Measurements from ENCODE around the gene SLC7A10. TPM values are rescaled to one million over a fixed set of nuclear protein-coding genes. Genes with fewer than 3 reads are reported as not detected.
"Not testable (repeated sequence)": the region's sequence is repeated elsewhere in the genome, so short reads cannot be mapped to it uniquely, and the experiment has no call there.

The SLC7A10 gene
- total RNA-seq, 1 donor from 2014 or later = not detected

- intact Hi-C loops (cut with DNase I) = no loop called here
- no peak for DNase-seq (ENCODE audit: low spot score)
Measured at GRCh38 chr19:33224694-33225457, 774 bp downstream of the SLC7A10 start.

- intact Hi-C loops (cut with DNase I) = not testable (repeated sequence)
Measured at GRCh38 chr19:33222255-33222654, 3.4 kb downstream of the SLC7A10 start.

DNA sequence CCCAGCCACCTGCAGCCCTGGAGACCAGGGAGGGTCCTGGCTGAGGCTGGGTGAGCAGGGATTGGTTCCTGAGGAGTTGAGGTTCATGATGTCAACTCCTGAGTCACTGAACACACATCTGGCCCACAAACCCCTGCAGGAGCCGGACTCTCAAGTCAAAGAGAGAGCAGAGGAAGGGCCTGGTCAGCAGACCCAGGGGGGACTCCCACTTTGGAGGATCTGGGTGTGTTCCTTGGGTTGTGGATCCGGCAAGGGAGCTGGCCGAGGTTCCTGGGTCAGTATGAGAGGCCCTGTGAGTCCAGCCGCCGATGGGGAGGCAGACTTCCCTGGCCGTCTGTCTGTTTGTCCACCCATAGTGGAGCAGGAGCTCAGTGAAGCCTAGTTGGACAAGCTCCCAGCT is 4.0 kb downstream of the SLC7A10 start:
- intact Hi-C loops (cut with DNase I) = no loop called here

More at GRCh38 chr19:33222255-33222654, 3.4 kb downstream of the SLC7A10 start:
- DNase-seq (ENCODE audit: low spot score) = not testable (repeated sequence)

DNA sequence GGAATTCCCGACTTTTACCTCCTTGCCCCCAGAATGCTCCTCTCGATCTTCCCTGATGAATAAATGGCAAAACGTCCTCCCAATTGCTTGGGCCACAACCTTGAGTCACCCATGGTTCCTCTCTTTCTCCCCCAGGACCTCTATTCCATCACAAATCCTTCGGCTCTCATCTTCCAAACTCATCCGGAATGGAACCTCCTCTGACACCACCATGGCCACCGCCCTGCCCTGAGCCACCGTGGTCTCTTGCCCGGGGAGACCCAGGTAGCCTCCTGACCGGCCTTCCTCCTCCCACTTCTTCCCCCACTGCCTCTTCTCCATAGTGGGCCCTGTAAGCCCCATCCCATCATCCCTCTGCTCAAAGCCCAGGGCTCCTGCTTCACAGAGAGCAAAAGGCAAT is 4.9 kb downstream of the SLC7A10 start:
- intact Hi-C loops (cut with DNase I) = no loop called here
- no peak for DNase-seq (ENCODE audit: low spot score)

More for the DNA sequence above, 4.0 kb downstream of the SLC7A10 start:
- DNase-seq (ENCODE audit: low spot score) = no peak

DNA sequence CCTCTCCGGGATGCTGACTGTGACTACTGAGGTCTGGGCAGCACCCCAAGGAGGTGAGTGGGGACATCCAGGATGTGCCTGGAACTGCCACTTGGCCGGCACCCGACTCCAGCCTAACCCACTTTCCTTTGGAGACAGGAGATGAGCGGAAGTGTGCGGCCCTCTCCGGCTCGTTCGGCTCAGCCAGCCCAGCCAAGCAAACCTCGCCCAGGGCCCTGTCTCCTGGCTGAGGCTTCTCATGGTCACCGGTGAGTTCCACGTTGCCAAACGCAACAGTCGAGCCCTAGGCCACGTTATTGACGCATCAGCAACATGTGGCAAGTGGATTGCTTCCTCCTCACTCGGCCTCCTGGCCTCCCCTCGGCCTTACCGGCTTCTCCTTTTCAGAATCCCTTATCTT is 5.5 kb downstream of the SLC7A10 start:
- DNase-seq (ENCODE audit: low spot score) = no peak
- intact Hi-C loops (cut with DNase I) = no loop called here

DNA sequence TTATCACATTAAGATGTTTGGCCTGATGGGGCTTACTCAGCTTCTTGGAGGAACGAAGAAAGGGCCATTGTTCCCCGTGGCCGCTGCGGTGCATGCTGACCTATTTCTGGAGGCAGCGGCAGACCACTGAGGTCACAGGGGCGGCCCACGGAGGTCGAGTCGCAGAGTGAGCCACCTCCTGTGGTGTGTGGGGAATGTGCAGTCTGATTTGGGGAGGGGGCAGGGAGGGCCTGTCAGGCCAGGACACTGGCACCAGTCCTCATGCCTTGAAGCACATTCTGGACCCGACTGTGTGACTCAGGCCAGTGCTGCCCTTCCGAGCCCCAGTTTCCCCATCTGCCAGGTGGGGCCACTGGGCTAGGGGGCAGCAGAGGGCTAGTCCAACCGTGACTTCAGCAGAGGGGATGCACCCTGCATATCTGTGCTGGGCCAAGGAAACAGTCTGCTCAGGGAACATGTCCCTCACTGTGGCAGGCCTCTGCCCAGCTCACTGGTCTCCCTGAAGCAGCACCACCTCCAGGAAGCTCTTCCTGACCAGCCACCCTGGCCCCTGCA is 6.3 kb downstream of the SLC7A10 start:
- intact Hi-C loops (cut with DNase I) = no loop called here
- DNase-seq (ENCODE audit: low spot score) = no peak

GRCh38 chr19:33217881-33218280 is 7.8 kb downstream of the SLC7A10 start:
- DNase-seq (ENCODE audit: low spot score) = no peak
- intact Hi-C loops (cut with DNase I) = no loop called here

GRCh38 chr19:33216198-33216830 is 9.3 kb downstream of the SLC7A10 start:
- intact Hi-C loops (cut with DNase I) = no loop called here
- DNase-seq (ENCODE audit: low spot score) = no peak

DNA sequence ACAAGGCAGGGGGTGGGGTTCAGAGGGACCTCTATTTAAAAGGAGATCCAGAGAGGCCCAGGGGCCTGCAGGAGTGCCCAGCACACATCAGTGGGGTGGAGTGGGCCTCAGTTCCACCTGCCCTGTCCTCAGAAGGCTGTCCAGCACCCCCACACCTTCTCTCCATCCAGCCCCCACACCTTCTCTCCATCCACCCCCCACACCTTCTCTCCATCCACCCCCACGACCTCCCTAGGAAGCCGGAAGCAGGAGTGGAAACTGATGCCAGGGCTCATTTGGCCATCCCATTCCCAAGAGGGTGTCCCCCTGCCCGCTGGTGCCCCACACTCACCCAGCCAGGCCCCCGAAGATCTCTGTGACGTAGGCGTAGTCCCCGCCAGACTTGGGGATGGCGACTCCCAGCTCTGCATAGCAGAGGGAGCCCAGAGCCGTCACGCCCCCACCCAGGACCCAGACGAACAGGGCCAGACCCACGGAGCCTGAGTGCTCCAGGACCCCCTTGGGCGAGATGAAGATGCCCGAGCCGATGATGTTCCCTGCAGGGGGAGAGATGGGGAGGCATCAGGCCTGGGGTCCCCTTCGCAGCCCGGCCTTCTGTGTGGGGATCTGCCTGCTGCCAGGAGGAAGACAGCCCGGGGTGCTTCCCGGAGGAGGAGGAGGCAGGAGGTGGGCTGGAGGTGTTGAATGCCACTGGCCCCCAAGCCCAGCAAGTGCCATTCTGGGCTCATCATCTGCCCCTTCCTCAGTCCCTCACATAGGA is 10.0 kb downstream of the SLC7A10 start:
- intact Hi-C loops (cut with DNase I) = no loop called here
- DNase-seq (ENCODE audit: low spot score) = no peak

DNA sequence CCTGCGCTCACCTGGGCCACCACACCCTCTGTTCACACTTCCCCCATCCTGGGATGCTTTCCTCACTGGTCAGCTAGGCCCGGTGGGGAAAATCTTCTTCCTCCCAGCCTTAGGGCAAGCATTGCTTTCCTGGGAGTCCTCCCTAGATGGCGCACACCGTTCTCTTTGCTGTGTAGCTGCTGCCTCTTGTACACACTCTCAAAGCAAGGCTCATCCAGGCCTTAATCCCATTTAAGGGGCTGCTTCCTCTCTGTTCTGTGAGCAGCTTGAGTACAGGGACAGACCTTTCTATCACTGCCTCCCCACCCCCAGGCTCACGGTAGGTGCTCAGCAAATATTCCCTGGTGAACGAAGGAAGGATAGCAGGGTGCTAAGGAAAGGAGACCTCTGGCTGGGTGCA is 11.1 kb downstream of the SLC7A10 start:
- no peak for DNase-seq (ENCODE audit: low spot score)
- intact Hi-C loops (cut with DNase I) = no loop called here

DNA sequence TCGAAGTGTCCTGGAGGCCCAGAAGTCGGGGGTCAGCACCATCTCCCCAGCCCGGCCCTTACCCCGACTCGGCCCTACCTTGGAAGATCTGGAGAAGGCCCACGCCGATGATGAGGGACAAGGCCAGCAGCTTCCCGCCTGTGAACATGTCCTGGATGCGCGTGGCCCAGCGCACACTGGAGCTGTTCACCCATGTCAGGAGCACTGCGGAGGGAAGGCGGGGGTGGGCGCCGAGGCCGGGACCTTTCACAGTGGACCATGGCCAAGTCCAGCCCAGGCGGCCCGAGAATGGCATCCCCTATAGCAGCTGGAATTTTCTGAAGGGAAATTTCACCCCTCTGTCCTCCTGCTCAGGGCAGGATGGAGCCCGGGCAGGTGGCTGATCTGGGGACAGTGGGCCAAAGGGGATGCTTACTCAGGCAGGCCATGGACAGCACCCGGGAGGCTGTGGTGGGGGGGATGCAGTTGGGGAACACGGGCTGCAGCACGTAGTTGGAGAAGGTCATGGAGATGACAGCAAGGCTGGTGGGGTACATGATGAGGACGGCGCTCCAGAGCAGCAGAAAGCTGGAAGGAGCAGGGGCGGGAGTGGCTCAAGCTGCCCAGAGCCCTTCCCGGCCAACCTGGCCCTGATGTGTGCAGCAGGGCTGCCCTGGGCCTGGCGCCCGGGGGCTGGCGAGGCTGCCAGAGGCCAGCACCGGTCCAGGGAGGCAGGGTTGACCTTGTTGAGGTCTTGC is 13.0 kb downstream of the SLC7A10 start:
- no peak for DNase-seq (ENCODE audit: low spot score)
- intact Hi-C loops (cut with DNase I) = no loop called here

DNA sequence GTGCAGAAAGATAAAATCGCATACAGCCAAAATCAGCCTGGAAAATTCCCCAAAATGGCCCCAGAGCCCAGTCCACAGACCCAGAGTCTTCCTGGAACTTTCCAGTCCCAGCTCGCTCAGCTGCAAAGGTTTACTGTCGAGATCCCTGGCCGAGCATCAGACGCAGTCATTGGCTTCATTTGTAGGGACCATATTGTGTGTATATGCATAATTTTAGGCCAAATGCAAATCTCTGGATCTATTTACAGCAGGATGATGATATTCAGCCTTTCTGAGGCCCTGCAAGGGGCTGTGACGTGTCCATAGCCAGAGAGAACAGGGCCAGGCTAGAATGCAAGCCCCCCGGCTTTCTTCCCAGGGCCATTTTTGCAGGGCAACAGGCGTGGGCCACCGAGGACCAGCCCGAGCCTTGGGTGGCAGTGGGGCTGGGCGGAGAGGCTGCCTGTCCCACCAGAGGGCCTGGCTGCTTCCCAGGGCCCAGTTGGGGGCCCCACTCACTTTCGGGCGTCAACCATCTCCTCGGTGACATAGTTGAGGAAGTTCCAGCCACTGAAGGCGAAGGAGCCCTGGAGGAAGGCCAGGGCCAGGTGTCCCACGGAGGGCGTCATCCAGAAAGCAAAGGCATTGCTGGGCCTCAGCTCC is 13.7 kb downstream of the SLC7A10 start:
- intact Hi-C loops (cut with DNase I) = no loop called here
- no peak for DNase-seq (ENCODE audit: low spot score)

DNA sequence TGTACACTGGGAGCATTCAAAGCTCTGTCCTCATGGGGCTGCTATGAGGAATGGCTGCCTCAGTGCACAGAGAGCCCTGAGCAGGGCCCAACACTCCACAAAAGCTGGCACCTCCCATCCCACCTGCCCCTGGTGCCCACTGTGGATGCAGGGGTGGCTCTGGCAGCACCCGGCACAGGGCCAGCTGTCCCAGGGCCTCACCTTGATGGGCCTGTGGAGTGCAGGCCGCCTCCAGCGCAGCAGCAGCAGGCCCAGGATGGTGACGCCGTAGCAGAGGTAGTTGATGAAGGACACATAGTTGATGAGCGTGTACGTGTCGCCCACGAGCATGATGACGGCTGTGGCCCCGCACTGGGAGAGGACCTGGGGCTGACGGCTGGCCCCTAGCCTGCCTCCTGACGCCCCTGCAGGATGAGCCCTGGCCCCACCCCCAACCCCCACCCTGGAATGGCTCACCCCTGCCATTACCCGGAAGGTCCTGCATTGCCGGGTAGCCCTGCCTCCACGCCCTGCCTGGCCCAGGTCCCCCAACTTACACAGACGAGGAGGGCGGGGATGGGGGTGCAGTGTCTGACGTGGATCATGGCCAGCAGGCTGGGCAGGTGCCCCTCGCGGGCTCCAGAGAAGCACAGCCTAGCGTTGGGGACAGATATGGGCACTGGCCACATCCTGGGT is 15.2 kb downstream of the SLC7A10 start:
- no peak for DNase-seq (ENCODE audit: low spot score)

GRCh38 chr19:33209850-33210230 is 15.8 kb downstream of the SLC7A10 start:
- intact Hi-C loops (cut with DNase I); DNase-seq (ENCODE audit: low spot score): not testable (repeated sequence)

More for the DNA sequence above, 15.2 kb downstream of the SLC7A10 start:
- intact Hi-C loops (cut with DNase I) = no loop called here

- intact Hi-C loops (cut with DNase I) = no loop called here
- no peak for DNase-seq (ENCODE audit: low spot score)
Measured at GRCh38 chr19:33208904-33209849, 16.5 kb downstream of the SLC7A10 start.

GRCh38 chr19:33208371-33208895 is 17.2 kb downstream of the SLC7A10 start:
- no peak for DNase-seq (ENCODE audit: low spot score)

GRCh38 chr19:33207903-33208302 is 17.7 kb downstream of the SLC7A10 start:
- intact Hi-C loops (cut with DNase I) = no loop called here
- no peak for DNase-seq (ENCODE audit: low spot score)

More at GRCh38 chr19:33208371-33208895, 17.2 kb downstream of the SLC7A10 start:
- intact Hi-C loops (cut with DNase I) = no loop called here
